RWPE2 (cell line): Measurements from ENCODE around the gene WDR19.
"Not testable (repeated sequence)": the region's sequence is repeated elsewhere in the genome, so short reads cannot be mapped to it uniquely, and the experiment has no call there.

ENCODE experiments used
- ATAC-seq: fragments of 200-7000 bp; cut with Tn5 transposase; 3 replicates; pipeline ENCODE4 v1.9.1; 2021; ENCODE audit warnings: low read depth
- DNase-seq: peaks from one replicate; pipeline ENCODE4 v3.0.0-alpha.2; 2020; ENCODE audit warnings: low spot score
- H3K27ac ChIP-seq: fragments of 450-650 bp; 2 replicates; pipeline ENCODE4 v1.5.1; 2017; ENCODE audit warnings: mild to moderate bottlenecking; ENCODE audit not compliant: poor library complexity, severe bottlenecking
- H3K27me3 ChIP-seq: fragments of 250-450 bp; sonication (Bioruptor Pico); 2 replicates; pipeline ENCODE4 v1.5.1; 2021; ENCODE audit warnings: mild to moderate bottlenecking, moderate library complexity; ENCODE audit not compliant: insufficient read depth, poor library complexity, severe bottlenecking
- H3K36me3 ChIP-seq: fragments of 250-450 bp; sonication (Bioruptor Pico); 2 replicates; pipeline ENCODE4 v1.5.1; 2020; ENCODE audit warnings: low read depth, mild to moderate bottlenecking, moderate library complexity
- H3K4me1 ChIP-seq: fragments of 250-450 bp; sonication (Bioruptor Pico); 2 replicates; pipeline ENCODE4 v1.5.1; 2021; ENCODE audit warnings: mild to moderate bottlenecking, moderate library complexity; ENCODE audit not compliant: insufficient read depth, poor library complexity, severe bottlenecking
- H3K4me3 ChIP-seq: fragments of 250-450 bp; sonication (Bioruptor Pico); 2 replicates; pipeline ENCODE4 v1.5.1; 2021; ENCODE audit warnings: mild to moderate bottlenecking, moderate library complexity; ENCODE audit not compliant: severe bottlenecking
- H3K9me3 ChIP-seq: fragments of 250-450 bp; sonication (Bioruptor Pico); 2 replicates; pipeline ENCODE4 v1.5.1; 2021; ENCODE audit warnings: mild to moderate bottlenecking, moderate library complexity; ENCODE audit not compliant: severe bottlenecking
- TF ChIP-seq, protein P1 (sequence below): fragments of 450-650 bp; IDR thresholded peaks from one replicate; pipeline ENCODE4 v1.5.1; 2017; ENCODE audit warnings: mild to moderate bottlenecking, moderate library complexity; ENCODE audit not compliant: poor library complexity, severe bottlenecking

WDR19 gene

DNA sequence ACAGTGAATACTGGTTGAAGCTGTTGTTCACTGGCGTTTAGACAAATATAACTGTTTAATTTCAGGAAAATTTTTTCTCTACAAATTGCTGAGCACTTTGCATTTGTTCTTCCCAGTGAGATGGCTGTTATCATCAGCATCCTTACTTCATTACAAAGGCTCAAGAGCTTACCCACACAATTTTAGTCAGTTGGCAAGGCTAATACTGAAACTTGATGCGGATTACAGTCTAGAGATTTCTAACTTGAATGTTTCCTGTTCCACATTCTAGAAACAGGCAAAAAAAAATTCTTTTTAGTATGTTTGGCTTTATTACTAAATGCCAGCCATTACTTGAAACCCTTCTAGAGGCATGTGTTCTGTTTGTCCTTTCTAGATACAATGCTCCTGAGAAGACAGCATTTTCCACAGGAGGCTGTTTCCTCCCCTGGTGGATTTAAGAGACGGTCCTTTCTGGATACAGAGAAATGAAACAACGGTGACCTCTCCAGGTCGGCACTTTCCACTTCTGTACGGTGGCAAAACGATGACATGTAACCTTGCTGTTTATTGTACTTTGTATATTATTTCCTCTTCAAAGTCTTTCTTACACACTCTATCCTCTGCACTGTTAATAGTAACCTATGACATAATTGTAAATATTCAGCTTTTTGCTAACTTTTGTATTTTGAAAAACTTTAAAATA lies 102.9 kb downstream of the WDR19 start:
- DNase-seq, result no peak
- no peaks in the 10 kb centered on the region for H3K9me3 ChIP-seq
- H3K27ac ChIP-seq, result no peak overlapping the region
- TF ChIP-seq, protein P1, sequence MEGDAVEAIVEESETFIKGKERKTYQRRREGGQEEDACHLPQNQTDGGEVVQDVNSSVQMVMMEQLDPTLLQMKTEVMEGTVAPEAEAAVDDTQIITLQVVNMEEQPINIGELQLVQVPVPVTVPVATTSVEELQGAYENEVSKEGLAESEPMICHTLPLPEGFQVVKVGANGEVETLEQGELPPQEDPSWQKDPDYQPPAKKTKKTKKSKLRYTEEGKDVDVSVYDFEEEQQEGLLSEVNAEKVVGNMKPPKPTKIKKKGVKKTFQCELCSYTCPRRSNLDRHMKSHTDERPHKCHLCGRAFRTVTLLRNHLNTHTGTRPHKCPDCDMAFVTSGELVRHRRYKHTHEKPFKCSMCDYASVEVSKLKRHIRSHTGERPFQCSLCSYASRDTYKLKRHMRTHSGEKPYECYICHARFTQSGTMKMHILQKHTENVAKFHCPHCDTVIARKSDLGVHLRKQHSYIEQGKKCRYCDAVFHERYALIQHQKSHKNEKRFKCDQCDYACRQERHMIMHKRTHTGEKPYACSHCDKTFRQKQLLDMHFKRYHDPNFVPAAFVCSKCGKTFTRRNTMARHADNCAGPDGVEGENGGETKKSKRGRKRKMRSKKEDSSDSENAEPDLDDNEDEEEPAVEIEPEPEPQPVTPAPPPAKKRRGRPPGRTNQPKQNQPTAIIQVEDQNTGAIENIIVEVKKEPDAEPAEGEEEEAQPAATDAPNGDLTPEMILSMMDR, result no peak
- ATAC-seq, result no peak
- H3K4me1 ChIP-seq, result no peaks in the 10 kb centered on the region
- no peaks in the 10 kb centered on the region for H3K27me3 ChIP-seq
- H3K36me3 ChIP-seq, result peaks cover 55% of the 10 kb centered on the region
- no peak overlapping the region for H3K4me3 ChIP-seq

DNA sequence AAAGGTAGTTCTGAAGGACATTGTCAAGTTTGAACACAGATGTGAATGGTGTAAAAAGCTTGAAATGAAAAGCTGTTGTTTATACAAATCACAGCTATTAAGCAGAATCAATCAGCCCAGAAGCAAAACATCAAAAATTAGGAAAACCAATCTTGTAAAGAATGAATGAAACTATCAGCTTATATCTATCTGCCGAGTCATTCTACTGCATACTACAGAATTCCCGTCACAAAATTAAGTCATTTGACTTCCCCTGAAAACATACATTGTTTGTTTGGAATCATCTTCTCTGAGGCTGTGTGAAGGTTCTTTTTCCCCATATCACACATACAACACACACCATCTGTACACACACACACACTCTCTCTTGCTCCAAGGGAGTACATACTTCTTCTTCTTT lies 103.5 kb downstream of the WDR19 start:
- H3K4me1 ChIP-seq, result no peaks in the 10 kb centered on the region
- H3K4me3 ChIP-seq, result no peak overlapping the region
- no peak overlapping the region for H3K27ac ChIP-seq
- TF ChIP-seq, protein P1, result no peak
- no peak for ATAC-seq
- DNase-seq, result no peak
- H3K9me3 ChIP-seq, result no peaks in the 10 kb centered on the region
- H3K27me3 ChIP-seq, result no peaks in the 10 kb centered on the region
- peaks cover 61% of the 10 kb centered on the region for H3K36me3 ChIP-seq

DNA sequence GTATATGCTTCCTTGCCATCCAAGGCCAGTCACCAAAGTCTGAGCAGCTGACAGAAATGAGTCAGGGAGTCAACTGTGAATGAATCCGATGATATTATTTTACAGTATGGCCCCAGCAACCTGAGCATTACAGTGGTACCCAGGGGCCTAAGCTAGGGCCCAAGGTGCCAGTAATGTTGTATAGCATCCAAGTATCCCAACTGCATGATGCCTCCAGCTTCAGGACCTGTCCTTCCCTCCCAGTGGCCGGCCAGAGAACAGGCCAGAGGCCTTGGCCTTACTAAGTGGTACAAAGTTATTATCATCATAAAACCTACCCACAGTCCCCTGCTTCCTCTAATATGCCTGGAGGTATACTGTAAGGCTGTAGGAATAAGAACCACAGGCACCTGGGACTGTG lies 103.9 kb downstream of the WDR19 start:
- Histone ChIP-seq H3K27me3 (no peaks in the 10 kb centered on the region), H3K4me3 (no peak overlapping the region), H3K4me1 (no peaks in the 10 kb centered on the region), H3K36me3 (peaks cover 64% of the 10 kb centered on the region), H3K27ac (no peak overlapping the region), H3K9me3 (no peaks in the 10 kb centered on the region)
- ATAC-seq (no peak), DNase-seq (no peak)
- TF ChIP-seq, protein P1, result no peak

- H3K9me3 ChIP-seq, result no peaks in the 10 kb centered on the region
- TF ChIP-seq, protein P1, result no peak
- H3K27ac ChIP-seq, result no peak overlapping the region
- ATAC-seq (no peak), DNase-seq (no peak)
- H3K4me1 ChIP-seq, result no peaks in the 10 kb centered on the region
- H3K4me3 ChIP-seq, result no peak overlapping the region
- H3K27me3 ChIP-seq, result no peaks in the 10 kb centered on the region
- peaks cover 72% of the 10 kb centered on the region for H3K36me3 ChIP-seq
Measured at GRCh38 chr4:39287223-39287622, 104.9 kb downstream of the WDR19 start.

DNA sequence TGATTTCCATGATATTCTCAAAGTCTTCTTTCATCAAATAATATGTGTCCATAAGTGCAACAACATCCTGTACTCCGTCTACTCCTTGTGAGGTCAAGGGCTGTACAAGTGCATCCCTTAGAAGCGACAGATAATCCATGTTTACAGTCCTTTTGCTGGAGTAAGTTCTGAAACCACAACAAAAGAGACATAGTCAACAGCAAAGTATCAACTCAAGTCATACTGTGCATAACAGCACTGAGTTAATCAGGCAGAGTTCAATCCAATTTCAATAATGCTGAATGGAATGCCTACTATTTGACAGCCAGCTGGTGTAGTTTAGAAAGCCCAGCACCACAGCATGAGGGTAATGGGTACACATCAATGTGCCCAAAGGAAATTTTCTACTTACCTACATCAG lies 109.4 kb downstream of the WDR19 start:
- TF ChIP-seq, protein P1, result no peak
- peaks cover 89% of the 10 kb centered on the region for H3K36me3 ChIP-seq
- no peak overlapping the region for H3K27ac ChIP-seq
- H3K4me1 ChIP-seq, result no peaks in the 10 kb centered on the region
- no peak overlapping the region for H3K4me3 ChIP-seq
- ATAC-seq (no peak), DNase-seq (no peak)
- H3K27me3 ChIP-seq, result no peaks in the 10 kb centered on the region
- no peaks in the 10 kb centered on the region for H3K9me3 ChIP-seq

GRCh38 chr4:39292433-39292832 lies 110.1 kb downstream of the WDR19 start:
- H3K36me3 ChIP-seq, result peaks cover 83% of the 10 kb centered on the region
- DNase-seq, H3K27me3 ChIP-seq, H3K4me3 ChIP-seq, ATAC-seq, H3K9me3 ChIP-seq, H3K4me1 ChIP-seq, H3K27ac ChIP-seq: not testable (repeated sequence)
